A204.1 (cell line): ENCODE measurements around the gene LTB4R2.
"Not testable (repeated sequence)": the region's sequence is repeated elsewhere in the genome, so short reads cannot be mapped to it uniquely, and the experiment has no call there.

Source experiments
- FAIRE-seq: peaks from 2 replicates; lab custom pipeline; 2012; peaks lifted over from hg19 to GRCh38; lab: Jason Lieb, UNC

The LTB4R2 gene

DNA sequence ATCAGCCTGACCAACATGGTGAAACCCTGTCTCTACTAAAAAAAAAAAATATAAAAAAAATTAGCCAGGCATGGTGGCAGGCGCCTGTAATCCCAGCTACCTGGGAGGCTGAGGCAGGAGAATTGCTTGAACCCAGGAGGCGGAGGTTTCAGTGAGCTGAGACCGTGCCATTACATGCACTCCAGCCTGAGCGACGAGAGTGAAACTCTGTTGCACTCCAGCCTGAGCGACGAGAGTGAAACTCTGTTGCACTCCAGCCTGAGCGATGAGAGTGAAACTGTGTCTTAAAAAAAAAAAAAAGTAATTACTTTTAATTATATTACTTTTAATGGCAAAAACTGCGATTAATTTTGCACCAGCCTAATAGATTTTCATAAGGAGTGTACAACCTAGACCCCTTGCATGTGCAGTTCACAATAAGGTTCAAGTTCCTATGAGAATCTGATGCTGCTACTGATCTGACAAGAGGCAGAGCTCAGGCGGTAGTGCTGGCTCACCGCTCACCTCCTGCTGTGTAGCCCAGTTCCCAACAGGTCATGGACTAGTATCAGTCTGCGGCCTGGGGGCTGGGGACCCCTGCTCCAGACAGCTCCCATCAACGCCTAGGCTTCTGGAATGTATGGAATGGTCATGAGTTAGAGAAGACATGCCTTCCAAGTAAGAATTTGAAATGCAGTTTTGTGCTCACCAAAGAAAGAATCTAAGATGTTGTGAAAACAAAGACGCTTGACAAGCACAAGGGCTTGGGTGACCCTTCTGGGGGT lies 11.5 kb downstream of the LTB4R2 start:
- FAIRE-seq: no peak

DNA sequence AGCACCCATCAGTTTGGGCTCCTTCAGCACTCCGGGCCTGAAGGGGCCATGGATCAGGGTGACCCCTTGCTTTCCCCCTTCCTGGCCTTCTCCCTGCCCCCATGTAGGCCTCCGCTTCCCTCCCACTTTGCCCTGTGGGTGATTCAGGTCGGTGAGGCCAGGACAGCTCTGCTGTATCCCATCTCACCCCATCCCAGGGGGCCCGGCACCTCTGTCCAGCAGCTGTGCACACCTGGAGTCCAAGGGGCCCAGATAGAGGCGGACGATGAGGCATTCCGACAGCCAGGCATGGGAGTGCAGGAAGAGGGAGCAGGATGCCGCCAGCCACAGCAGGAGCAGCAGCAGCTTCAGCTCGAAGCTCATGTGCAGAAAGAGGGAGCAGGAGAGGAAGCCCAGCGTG lies 12.7 kb downstream of the LTB4R2 start:
- FAIRE-seq: no peak

DNA sequence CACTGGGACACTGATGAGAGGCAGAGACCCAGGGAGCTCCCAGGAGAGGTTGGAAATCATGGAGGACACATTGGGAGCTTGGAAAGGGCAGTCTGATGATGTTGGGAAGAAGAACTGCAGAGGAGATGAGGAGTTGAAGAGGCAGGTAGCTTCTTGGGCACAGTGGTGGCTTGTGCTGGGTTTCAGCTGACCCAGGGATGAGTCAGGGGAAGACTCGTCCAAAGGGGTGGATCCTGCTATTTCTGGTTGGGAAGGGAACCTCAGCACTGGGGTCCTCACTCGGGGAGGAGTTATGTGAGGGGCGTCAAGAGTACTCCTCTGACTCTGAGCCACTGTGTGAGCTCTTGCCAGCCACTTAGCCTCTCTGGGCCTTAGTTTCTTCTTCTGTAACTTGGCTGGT lies 13.4 kb downstream of the LTB4R2 start:
- FAIRE-seq: no peak

DNA sequence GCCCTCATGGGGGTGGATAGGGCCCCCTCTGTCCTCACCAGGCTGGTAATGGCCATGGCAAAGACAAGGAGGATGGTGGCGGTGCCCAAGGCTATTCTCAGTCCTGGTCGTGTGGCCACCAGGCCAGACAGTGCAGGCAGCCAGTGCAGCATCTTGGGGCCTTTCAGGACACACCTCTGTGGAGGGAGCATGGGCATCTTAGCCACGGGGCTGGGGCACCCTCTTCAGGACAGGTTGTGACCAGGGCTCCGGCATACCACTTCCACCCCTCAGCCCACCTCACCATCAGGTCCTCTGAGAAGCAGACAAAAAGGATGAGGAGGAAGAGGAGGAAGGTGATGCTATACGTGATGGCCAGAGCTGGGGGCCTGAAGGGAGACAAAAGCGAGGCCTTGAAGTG lies 14.1 kb downstream of the LTB4R2 start:
- FAIRE-seq: no peak

DNA sequence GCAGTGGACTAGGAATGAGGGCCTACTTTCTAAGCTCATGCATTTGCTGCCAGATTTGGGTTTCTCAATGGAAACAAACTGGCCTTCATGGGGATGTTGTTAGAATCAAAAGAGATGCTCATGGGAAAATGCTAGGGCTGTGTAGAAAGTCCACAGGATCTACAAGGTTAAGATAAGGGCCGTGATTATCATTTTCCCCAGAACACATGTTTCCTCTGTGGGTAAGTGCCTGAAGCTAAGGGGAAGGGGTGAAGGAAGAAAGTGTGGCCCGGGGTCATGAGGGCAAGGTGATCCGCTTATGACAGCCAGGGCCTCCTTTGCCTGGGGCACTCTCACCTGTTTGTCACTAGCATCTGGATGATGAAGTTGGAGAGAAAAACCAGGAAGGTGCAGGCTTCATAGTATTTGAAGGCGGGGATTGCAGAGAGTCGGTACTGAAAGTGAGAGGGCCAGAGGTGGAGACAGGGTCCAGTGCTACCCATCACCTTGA lies 15.1 kb downstream of the LTB4R2 start:
- FAIRE-seq: no peak

DNA sequence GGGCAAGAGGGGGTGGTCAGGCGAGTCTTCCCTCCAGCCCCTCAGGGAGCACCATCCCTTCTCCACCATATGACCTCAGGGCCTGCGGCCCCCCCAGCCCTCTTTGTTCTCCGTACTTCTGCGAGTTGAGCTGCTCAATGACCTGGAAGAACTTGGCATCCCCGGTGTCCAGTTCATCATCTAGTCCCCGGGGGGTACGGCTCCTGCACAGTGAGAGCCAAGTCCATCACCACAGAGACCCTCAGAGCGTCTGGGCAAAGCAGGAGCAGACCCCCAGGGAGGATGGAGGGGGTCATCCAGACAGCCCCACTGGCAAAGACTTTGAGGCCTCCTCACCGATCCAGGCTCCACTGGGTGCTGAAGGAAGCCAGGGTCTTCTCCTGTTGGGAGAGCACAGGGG lies 16.0 kb downstream of the LTB4R2 start:
- no peak for FAIRE-seq

DNA sequence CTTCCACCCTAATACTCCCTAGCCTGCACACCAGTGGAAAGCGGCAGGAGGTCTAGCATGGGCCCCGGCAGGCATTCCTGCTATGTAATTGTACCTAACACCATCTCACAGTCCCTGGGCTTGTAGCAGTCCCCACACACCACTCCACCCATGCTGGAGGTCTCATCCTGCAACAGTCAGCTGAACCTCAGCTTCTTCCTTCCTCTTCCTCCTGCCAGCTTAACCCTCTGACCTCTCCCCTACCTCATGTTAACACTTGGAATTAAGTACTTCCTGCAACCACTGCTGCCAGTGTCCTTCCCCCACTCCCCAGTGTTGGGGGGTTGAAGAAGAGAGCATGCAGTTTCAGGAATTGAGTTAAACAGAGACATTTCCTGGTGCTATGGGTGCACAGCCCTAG lies 17.4 kb downstream of the LTB4R2 start:
- no peak for FAIRE-seq

DNA sequence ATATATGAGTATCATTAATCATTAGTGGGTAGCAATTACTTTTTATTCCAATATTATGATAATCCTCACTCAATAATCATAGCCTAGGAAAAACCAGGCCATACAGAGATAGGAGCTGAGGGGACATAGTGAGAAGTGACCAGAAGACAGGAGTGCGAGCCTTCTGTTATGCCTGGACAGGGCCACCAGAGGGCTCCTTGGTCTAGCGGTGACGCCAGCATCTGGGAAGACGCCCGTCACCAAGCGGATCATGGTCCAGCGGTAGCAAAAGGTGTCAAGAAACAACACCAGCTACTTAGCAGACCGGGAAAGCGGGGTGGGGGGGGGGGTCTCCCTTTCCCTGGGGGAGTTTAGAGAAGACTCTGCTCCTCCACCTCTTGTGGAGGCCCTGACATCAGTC lies 18.0 kb downstream of the LTB4R2 start:
- not testable (repeated sequence) for FAIRE-seq

DNA sequence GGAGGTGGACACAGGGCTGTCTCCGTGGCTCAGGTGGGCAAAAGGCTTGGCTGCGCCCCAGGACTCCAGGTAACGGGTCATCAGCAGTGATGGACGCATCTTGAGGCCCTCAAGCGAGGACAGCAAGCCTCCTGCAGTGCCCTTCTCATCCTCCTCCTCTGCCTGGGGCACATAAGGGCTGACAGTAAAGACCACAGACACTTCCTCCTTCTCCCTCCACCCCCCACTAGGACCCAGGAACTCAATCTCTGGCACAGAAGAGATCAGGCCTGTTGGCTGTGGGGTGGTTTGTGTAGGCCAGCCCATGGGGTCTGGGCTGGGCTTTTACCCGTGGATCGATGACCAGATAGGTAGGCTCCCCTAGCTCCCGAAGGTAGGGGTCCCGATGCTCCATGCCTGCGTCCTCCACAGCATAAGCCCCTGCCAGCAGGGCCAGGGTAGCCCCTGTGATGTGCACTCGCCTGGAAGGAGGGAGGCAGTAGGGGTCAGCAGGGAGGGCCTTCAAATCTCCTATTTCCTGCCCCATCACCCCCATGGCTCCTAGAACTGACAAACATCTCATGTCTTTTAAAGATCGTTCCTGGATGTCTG lies 19.2 kb downstream of the LTB4R2 start:
- no peak for FAIRE-seq

DNA sequence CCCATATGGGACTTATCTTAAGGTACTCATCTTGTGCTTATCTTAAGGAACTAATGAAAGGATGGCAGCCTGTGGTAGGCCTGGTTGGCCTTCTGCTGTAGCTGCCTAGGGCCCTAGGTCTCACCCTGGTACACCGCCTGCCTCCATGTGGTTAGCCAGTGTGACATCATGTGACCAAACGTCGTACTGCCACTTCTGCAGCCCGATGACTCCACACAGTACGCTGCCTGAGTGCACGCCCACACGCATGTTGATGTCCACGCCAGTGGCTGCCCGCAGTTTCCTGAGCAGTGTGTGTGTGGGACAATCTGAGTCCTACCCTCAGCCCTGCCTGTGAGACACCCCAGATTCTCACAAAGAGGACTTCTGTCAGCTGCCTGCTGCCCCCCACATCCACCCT lies 19.8 kb downstream of the LTB4R2 start:
- FAIRE-seq: no peak

DNA sequence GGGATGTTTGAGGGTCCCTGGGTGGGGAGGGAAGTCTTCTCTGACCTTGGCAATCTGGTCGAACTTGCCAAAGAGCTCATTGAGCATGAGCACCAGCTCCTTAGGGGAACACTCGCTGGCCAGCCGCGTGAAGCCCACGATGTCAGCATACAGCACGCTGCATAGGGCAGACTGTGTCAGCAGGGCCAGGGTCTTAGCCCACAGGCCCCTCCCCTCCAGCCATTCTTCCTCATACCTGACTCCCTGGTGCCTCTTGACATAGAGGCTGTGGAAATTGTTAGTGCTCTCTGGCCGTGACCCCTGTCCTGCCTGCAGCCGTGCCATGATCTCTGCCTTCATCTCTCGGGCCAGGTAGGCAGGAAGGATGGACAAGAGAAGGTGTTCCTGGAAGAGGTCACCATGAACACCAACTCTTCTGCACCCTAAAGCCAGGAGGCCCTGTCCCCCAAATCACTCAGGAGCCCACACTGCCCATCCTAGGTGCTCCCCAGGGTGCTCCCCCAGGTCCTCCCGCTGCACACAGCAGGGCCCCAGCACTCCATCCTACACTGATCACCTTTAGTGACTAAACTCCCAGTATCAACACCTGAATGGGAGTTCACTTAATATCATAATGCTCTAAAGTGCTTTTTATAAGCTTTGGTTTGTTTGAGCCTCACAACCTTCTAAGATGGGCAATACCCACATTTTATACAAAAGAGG lies 21.2 kb downstream of the LTB4R2 start:
- FAIRE-seq: no peak

DNA sequence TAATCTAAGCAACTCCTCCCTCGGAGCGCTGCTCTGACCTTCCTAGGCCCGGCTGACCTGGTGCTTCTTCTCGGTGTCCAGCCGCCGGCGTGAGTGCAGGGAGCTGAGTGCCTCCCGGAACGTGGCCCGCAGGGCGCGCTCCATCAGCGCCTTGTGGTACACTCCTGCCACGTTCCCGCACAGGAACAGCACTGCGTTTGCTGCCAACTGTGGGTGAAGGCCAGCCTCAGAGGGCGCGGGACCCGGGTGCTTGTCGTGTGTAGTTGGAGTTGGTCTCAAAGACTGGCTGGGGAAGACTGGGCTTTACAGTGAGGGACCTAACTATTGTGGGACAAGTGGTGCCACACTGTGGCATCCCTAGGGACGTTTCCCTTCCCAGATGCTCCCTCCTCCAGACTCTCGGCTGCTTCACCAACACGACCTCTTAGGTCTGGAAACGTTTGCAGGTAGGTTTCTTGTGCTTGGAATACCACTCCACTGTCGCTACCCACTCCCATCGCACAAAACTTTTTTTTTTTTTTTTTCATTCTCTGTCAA lies 21.9 kb downstream of the LTB4R2 start:
- FAIRE-seq: no peak

DNA sequence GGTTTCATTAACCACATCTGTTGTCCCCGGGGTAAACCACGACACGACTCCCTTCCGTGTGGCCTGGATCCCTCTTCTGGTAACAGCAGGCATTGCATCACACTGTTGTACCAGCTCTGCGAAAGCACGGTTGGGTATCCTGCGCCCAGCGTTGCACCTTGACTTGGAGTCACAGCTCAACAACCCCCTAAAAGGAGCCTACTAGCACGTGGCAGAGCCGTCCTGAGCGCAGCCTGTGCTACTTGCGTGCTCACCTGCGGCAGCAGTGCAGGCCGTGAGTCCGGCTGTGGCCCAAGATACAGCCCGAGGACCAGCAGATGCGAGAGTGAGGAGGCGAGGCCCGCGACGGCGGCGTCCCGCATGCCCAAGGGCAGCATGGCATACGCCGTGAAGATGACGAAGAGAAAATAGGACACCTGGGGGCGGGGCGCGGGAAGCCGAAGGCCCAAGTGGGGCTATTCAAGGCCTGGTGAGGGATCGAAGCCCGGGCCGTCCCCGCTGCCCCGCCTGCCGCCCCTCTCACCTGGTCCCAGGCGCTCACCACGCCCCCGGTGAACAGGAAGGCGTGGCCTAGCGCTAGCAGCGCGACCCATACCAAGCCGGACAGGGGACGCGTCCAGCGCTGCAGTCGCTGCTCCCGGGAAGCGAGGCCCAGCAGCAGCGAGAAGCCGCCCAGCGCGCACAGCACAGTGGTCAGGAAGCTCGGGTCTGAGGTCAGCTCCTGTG lies 22.5 kb downstream of the LTB4R2 start:
- no peak for FAIRE-seq

DNA sequence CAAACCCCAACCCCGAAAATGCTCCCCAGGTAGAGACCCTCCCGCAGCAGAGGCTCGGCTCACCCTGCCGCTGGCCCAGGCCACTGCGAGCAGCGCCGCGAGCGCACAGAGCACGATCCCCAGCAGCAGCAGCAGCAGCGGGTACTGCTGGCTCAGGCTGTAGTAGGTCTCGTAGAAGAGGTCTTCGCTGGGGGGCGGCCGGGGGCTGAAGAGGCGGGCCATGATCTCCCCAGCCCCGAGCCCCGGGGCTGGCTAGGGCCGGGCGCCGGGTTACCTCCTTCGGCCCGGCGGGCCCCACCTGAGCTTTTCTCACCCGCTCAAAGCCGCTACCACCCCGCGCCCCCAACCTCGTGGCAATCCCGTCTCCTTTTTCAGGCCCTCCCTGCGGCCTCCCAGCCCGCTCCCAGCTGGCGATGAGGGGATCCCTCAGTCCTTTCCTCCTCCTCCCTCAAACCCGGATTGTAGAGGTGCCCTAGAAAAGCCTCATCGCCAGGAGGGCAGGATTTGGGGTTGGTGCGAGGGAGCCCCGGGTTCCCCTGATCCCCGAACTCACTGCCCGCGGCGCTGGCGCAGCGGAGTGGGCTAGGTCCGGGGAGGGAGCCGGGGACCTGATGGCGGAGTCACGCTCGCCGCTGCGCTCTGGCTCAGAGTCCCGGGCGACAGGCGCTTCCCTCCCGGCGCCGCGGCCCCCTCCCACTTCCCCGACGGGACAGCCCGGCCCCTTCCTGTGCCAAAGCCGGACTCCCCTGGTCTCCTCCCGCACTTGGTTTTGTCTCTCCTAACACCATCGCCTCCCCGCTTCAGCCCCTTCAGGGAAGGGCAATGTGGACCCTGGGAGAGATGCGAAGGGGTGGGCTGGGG lies 24.7 kb downstream of the LTB4R2 start, which contains the start of gene ADCY4:
Gene ADCY4, minus strand, starts transcription at position 641 of the 861 bp plus-strand sequence. Its CDS starts 419 bp downstream, at position 222.
- FAIRE-seq: no peak

DNA sequence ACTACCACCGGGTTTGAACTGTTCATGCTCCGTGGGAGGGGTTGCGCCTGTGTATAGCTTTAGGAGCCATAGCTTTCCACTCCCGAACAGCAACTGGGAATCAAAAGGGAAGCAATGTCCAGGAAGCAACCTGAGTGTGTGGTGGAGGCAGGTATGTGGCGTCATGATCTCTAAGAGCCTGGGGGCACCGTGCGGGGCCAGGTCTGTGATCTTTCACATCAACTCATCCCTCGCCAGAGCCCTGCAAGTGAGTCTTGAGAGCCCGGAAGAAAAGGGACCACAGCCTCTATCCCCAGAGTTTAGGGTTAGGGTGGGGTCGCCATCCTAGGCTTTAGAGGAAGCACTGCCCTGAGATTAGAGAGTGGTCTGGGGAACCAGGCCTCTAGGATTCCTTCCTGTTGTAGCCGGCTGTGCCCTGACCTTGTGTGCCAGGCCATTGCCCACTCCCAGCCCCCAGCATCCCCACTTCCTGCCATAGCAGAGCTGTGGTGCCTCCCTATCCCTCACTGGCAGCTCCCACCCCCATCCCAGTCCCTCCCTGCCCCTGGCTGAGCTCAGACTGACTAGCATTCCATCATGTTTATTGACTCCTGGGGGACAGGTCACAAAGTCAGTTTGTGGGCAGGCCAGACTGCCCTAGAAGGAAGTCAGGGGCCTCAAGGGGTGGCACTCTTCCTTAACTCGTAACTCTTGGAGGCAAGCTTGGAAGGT lies 25.7 kb downstream of the LTB4R2 start:
- FAIRE-seq: no peak

DNA sequence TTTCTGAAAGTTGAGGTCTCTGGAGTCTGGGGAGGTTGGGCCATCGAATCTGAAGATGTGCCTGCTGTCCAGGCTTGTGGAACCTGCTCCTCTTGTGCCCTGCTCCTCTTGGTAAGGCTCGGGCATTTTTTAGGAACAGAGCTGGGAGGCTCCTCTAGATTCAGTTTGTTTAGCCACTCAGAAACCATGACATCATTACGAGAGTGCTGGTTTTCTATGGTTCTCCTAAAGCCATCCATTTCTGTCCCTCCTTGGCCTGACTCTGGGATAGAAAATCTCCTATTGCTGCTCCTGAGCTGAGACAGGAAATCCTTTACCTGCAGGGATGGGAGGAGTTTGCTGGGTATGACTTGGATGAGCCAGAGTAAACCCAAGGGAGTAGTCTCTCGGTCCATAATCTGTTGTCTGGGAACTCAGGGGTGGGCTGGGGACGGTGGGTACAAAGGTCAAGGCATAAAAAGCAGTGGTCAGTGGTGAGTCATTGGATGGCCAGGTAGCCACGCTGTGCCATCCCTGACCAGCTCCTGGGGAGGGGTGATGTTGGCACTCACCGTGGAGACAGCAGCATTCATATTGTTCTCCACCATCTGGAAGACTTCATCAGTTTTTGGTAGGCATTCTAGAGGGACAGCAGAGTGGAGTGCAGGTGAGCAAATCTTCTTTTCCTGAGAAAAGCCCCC lies 27.3 kb downstream of the LTB4R2 start:
- FAIRE-seq: no peak

DNA sequence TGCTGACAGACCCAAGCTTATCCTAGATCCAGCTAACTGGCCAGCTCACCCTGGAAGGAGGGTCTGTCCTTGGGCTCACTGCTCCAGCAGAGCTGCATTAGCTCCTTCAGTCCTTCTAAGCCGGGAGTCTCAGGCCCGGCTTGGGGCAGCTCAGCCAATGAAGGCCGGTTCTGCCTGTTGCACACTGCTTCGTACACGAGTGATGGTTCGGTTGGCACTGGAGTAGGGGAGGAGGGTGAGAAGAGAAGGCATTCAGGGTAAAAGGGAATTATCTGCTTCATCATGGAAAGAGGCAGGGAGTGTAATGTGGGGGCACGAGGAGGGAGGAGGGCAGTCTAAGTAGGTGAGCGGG lies 27.9 kb downstream of the LTB4R2 start:
- FAIRE-seq: no peak

DNA sequence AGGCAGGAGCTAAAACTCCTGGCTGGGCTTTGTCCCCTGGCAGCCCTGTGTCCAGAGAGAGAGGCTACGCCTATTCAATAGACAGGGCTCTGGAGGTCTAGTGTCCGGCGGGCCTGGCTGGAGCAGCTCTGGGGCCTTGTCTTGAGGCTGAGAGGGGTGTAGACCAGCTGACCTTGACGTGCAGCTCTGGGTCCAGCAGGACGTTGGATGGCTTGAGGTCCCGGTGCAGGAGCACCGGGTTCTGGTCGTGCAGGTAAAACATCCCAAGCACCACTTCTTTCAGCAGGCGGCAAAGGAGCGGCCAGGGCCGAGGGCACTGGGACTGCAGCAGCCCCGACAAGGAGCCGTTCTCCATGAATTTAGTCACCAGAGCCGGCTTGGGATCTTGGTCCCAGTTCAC lies 28.9 kb downstream of the LTB4R2 start:
- FAIRE-seq: no peak

DNA sequence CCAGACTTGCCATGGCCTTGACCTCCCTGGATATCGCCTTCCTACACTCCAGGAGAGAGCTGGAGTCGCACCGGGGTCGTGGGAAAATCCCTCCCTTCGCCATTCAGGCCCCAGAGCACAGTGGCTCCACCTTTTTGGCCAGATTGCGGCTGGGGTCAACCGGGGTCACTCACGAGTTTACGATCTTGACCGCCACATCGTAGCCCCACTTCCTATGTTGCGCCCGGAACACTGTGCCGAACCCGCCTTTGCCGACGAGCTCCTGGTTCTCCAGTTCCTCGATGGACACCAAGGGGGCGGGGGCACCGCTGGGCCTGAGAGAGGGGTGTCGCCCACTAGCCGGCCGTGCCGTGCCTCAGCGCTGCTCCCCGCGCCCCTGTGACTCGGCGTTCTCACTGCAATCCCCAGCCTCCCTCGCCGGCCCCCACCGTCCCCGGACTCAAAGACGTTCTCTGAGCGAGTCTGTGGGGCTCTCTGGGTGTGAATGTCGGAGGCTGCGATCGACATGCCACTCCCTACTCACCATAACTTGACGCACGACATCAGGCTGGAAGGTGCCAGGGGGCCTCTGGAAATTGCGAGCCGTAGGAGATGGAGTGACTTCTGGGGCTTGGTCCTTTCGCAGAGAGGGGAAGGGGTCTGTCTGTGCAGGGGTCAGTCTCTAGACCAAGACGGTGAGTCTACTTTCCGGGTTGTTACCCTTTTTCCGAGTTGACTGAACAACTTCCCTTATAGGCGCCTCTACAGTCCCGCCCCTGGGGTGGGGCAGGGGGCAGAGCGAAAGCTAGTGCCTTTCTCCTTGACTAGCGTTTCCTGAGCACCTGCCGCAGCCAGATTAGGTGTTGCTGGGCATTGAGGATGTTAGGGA lies 29.6 kb downstream of the LTB4R2 start, which contains the start of gene RIPK3:
Gene RIPK3, minus strand, starts transcription at position 708 of the 868 bp plus-strand sequence. Its CDS starts 165 bp downstream, at position 543.
- no peak for FAIRE-seq
